ENCODE results near the gene ARHGAP10. TPM values are rescaled to one million over a fixed set of nuclear protein-coding genes. Genes with fewer than 3 reads are reported as not detected.

ARHGAP10 gene
- total and polyA plus RNA-seq, 10 of the 15 experiments (the other 5 are each of a cell fraction or from before 2014, with no cell fraction given): 1.3 to 25.8 (median 17.2) TPM

DNA sequence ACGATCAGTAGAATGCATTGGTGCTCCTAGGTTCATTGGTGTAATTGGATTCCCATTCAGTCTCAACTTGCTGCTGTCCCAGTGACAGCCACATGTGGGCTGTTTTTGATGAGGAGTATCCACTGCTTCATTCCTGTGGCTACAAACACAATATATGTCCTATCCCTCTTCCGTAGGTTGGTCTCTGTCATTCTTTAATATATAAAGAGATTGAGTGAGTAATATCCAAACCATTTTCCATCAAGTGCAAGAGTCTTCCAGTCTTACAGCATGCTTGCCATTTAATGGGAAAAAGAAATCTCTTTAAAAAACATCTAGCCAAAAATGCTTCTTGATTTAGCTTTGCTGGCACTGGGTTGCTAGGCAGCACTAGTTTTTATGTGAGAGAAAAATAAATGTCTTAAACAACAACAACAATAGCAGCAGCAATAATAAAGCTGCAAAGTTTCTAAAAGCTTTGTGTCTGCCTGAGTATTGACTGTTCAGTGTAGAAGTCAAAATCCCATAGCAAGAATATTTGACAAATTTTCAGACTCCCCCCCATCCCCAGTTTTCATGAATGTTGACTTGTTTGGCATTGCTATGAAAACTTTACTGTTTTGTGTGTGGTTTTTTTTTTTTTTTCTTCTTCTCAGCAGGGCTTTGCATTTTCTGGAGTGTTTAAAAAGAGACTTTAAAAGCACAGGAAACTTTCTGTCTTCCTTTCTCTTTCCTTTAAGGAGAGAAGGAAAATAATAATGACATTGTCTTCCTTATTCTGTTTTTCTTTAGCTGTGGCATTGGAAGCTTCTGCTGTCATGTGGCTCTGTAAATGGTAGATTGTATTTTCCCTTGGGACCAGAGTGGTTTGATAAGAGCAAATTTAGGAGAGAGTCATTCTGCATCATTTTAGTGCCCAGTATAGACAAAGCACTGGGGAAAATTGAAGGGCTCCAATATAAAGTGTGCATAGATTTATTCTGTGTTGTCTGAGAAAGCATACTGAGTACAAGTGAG lies 244.3 kb downstream of the ARHGAP10 start:
- no peak overlapping the region for H3K4me2 ChIP-seq (ENCODE audit: control insufficient read depth, insufficient read depth)
- no peaks in the 10 kb centered on the region for H3K27me3 ChIP-seq (replicated peaks in 1 of 2; ENCODE audit: control insufficient read depth in 2 of 2, insufficient read depth in 2 of 2, low read length in 1 of 2)
- TF ChIP-seq ZBTB33 (IDR thresholded peaks at IDR 0.05) (no peak), FOXM1 (IDR thresholded peaks at IDR 0.05; ENCODE audit: low read depth, low read length) (no peak), SP1 (IDR thresholded peaks at IDR 0.05; ENCODE audit: low read depth, low read length) (no peak)
- TF ChIP-seq, protein P1, sequence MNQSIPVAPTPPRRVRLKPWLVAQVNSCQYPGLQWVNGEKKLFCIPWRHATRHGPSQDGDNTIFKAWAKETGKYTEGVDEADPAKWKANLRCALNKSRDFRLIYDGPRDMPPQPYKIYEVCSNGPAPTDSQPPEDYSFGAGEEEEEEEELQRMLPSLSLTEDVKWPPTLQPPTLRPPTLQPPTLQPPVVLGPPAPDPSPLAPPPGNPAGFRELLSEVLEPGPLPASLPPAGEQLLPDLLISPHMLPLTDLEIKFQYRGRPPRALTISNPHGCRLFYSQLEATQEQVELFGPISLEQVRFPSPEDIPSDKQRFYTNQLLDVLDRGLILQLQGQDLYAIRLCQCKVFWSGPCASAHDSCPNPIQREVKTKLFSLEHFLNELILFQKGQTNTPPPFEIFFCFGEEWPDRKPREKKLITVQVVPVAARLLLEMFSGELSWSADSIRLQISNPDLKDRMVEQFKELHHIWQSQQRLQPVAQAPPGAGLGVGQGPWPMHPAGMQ (IDR thresholded peaks at IDR 0.05; ENCODE audit: borderline replicate concordance): no peak
- H3K79me2 ChIP-seq (ENCODE audit: control insufficient read depth, insufficient read depth, low read length): peaks cover 2% of the 10 kb centered on the region; the same call in 1 of the 2 replicates
- no peak overlapping the region for H3K4me3 ChIP-seq
- ATAC-seq (no peak), DNase-seq (ENCODE audit: low read depth, low spot score) (no peak), FAIRE-seq (no peak)
- H2AFZ ChIP-seq (ENCODE audit: control insufficient read depth, low read depth, low read length): no peak overlapping the region
- H3K9ac ChIP-seq (ENCODE audit: control insufficient read depth, insufficient read depth, low read length): no peak overlapping the region
- RAD21 ChIA-PET (ENCODE audit: unreplicated experiment): no interaction called here
- SMC1A ChIA-PET (ENCODE audit: uncharacterized antibody, unreplicated experiment): interaction anchor here (1.3 to 1.5 kb wide), 2 partner anchors 11 to 33 kb away, joined by 4 read pairs; no protein-coding TSS in a partner anchor
- 46% methylated on average over 2 of the region's 2 CpGs for WGBS (ENCODE audit: insufficient coverage, insufficient replicate concordance, low lambda C conversion rate, missing lambda C conversion rate)
- intact Hi-C loops (cut with micrococcal nuclease; ENCODE audit: unreplicated experiment) (no loop called here), in situ Hi-C loops (cut with MboI) (no loop called here)
- BruUV-seq (replicated peaks): no TSS peak
- H4K20me1 ChIP-seq (ENCODE audit: control insufficient read depth, insufficient read depth): no peaks in the 10 kb centered on the region
- H3K9me3 ChIP-seq (replicated peaks; ENCODE audit: control insufficient read depth, insufficient read depth, low read length): peaks cover 8% of the 10 kb centered on the region; the same call in 2 of the 3 replicates
- peaks cover 1 to 4% of the 10 kb centered on the region in 2 experiments; a peak in 2 of 4 replicates for H3K36me3 ChIP-seq (ENCODE audit: control insufficient read depth in 2 of 2, insufficient read depth in 2 of 2, low read length in 1 of 2)
- H3K27ac ChIP-seq (ENCODE audit: control insufficient read depth, insufficient read depth): no peak overlapping the region
- no peaks in the 10 kb centered on the region for H3K4me1 ChIP-seq (ENCODE audit: control insufficient read depth, insufficient read depth, low read length)
- CTCF ChIA-PET: interaction anchor here (0.7 to 1.2 kb wide), 2 partner anchors 29 to 164 kb away, joined by 3 read pairs; no protein-coding TSS in a partner anchor
- POLR2A ChIA-PET: no interaction called here

Data from GM12878 (cell line).